Measurements from ENCODE around the gene DYRK4. TPM values are rescaled to one million over a fixed set of nuclear protein-coding genes. Genes with fewer than 3 reads are reported as not detected.

Gene DYRK4
- total and polyA plus RNA-seq, 2 of the 13 experiments (the other 11 are each of a cell fraction or from before 2014, with no cell fraction given), result 29.4 to 40.2 TPM

GRCh38 chr12:4567073-4567881 lies 5.3 kb downstream of the DYRK4 start:
- Histone ChIP-seq H4K20me1 (ENCODE audit: insufficient read depth, low read length) (no peaks in the 10 kb centered on the region), H3K9me3 (ENCODE audit: low read length) (no peaks in the 10 kb centered on the region), H3K4me3 (replicated peaks in 1 of 3; ENCODE audit: insufficient read depth in 1 of 3, low read depth in 2 of 3, low read length in 3 of 3) (no peak overlapping the region), H3K79me2 (ENCODE audit: insufficient read depth, low read length) (no peaks in the 10 kb centered on the region), H3K4me1 (ENCODE audit: insufficient read depth, low read length) (peaks cover 5% of the 10 kb centered on the region), H3K36me3 (replicated peaks in 1 of 2; ENCODE audit: control insufficient read depth in 1 of 2, insufficient read depth in 2 of 2, low read length in 2 of 2) (no peaks in the 10 kb centered on the region), H3K27ac (ENCODE audit: extremely low read length, insufficient read depth, low read length) (no peak overlapping the region), H3K4me2 (ENCODE audit: low read depth, low read length) (no peak overlapping the region), H2AFZ (ENCODE audit: low read length) (no peak overlapping the region), H3K27me3 (ENCODE audit: control insufficient read depth in 1 of 2, insufficient read depth in 2 of 2, low read length in 2 of 2) (no peaks in the 10 kb centered on the region), H3K9ac (ENCODE audit: insufficient read depth, low read depth, low read length) (no peak overlapping the region)
- in situ Hi-C loops (cut with HindIII; ENCODE audit: extremely low pct_ligation_motif_present, low pct_unique_long_range_greater_than_20kb), result no loop called here
- no TSS peak for BruUV-seq (replicated peaks)
- TF ChIP-seq NFYB (CRISPR knock-in tag; IDR thresholded peaks at IDR 0.05) (no peak), KAT2B (IDR thresholded peaks at IDR 0.05; ENCODE audit: borderline replicate concordance, low read depth, low read length) (no peak), SUZ12 (IDR thresholded peaks at IDR 0.05; ENCODE audit: low read depth, low read length) (no peak), TOE1 (CRISPR knock-in tag; IDR thresholded peaks at IDR 0.05) (no peak), ZBED4 (CRISPR knock-in tag; IDR thresholded peaks at IDR 0.05; ENCODE audit: borderline replicate concordance) (no peak), HOMEZ (CRISPR knock-in tag; IDR thresholded peaks at IDR 0.05; ENCODE audit: low read depth) (no peak), RBAK (CRISPR knock-in tag; IDR thresholded peaks at IDR 0.05) (no peak), ZFP36L2 (CRISPR knock-in tag; IDR thresholded peaks at IDR 0.05) (no peak), ZBTB2 (CRISPR knock-in tag; IDR thresholded peaks at IDR 0.05; ENCODE audit: low read depth) (no peak), ZNF44 (CRISPR knock-in tag; IDR thresholded peaks at IDR 0.05) (no peak), ZNF570 (CRISPR knock-in tag; IDR thresholded peaks at IDR 0.05; ENCODE audit: borderline replicate concordance) (no peak), ZNF543 (CRISPR knock-in tag; IDR thresholded peaks at IDR 0.05) (no peak), ZNF121 (CRISPR knock-in tag; IDR thresholded peaks at IDR 0.05) (no peak), MIXL1 (CRISPR knock-in tag; IDR thresholded peaks at IDR 0.05) (no peak), ZNF598 (CRISPR knock-in tag; IDR thresholded peaks at IDR 0.05; ENCODE audit: borderline replicate concordance) (no peak), CBFB (CRISPR knock-in tag; IDR thresholded peaks at IDR 0.05) (no peak), TFDP2 (CRISPR knock-in tag; IDR thresholded peaks at IDR 0.05) (no peak)
- no peak for DNase-seq (ENCODE audit: low spot score)
- ATAC-seq, result no peak
- 18% methylated on average over 3 of the region's 3 CpGs for WGBS (ENCODE audit: low lambda C conversion rate)
- ChIA-PET CTCF (ENCODE audit: low intra/inter-chr PET ratio, low total read pairs) (no interaction called here), POLR2A (no interaction called here)
- FAIRE-seq, result no peak
- intact Hi-C loops (cut with micrococcal nuclease; ENCODE audit: unreplicated experiment), result no loop called here
